Liver (tissue), 9 donors: ENCODE results near the gene KRTAP1-3. TPM values are rescaled to one million over a fixed set of nuclear protein-coding genes. Genes with fewer than 3 reads are reported as not detected.

Source experiments
- DNase-seq: peaks from one replicate; pipeline ENCODE4 v3.0.0-alpha.2; 2017; ENCODE audit warnings: low spot score
- H3K27ac ChIP-seq, 2 donors: one replicate each; pipeline ENCODE4 v1.7.0; 2013; ENCODE audit warnings: inconsistent platforms in 2 of 2, low read length in 2 of 2, control low read depth in 1 of 2, low read depth in 1 of 2, mild to moderate bottlenecking in 1 of 2
- H3K27me3 ChIP-seq, 4 donors: one replicate each; pipeline versions ENCODE4 v1.6.1 to v1.7.0; 2013; ENCODE audit warnings: low read length in 3 of 4, inconsistent platforms in 1 of 4, mild to moderate bottlenecking in 1 of 4, moderate library complexity in 1 of 4; ENCODE audit not compliant: control insufficient read depth in 4 of 4, insufficient read depth in 4 of 4
- H3K36me3 ChIP-seq, 4 donors: one replicate each; pipeline versions ENCODE4 v1.6.1 to v1.7.0; 2013; ENCODE audit warnings: low read length in 3 of 4, mild to moderate bottlenecking in 3 of 4, low read depth in 1 of 4, moderate library complexity in 1 of 4; ENCODE audit not compliant: control insufficient read depth in 4 of 4, insufficient read depth in 3 of 4
- H3K4me1 ChIP-seq, 4 donors: one replicate each; pipeline versions ENCODE4 v1.6.1 to v1.7.0; 2013; ENCODE audit warnings: low read length in 3 of 4, mild to moderate bottlenecking in 3 of 4, moderate library complexity in 1 of 4; ENCODE audit not compliant: control insufficient read depth in 4 of 4, insufficient read depth in 4 of 4
- H3K4me3 ChIP-seq, 3 donors: one replicate each; pipeline versions ENCODE4 v1.6.1 to v1.7.0; 2013; ENCODE audit warnings: low read length in 3 of 3, control low read depth in 1 of 3, low read depth in 1 of 3, mild to moderate bottlenecking in 1 of 3
- H3K9ac ChIP-seq, 2 donors: one replicate each; pipeline ENCODE4 v1.7.0; 2013; ENCODE audit warnings: low read length in 2 of 2, mild to moderate bottlenecking in 2 of 2, moderate library complexity in 2 of 2, control low read depth in 1 of 2, low read depth in 1 of 2
- H3K9me3 ChIP-seq, 4 donors: one replicate each; pipeline versions ENCODE4 v1.6.1 to v1.7.0; 2013; ENCODE audit warnings: low read length in 3 of 4; ENCODE audit not compliant: control insufficient read depth in 4 of 4
- ATF3 ChIP-seq: IDR thresholded peaks from 2 replicates; pipeline ENCODE4 v1.6.1; 2016; ENCODE audit warnings: antibody characterized with exemption
- EGR1 ChIP-seq, 2 donors: IDR thresholded peaks; 2 replicates each; pipeline ENCODE4 v1.6.1; 2016 to 2018; ENCODE audit warnings: antibody characterized with exemption in 2 of 2, low read depth in 2 of 2
- FOXA1 ChIP-seq: IDR thresholded peaks from 2 replicates; pipeline ENCODE4 v1.6.1; 2016; ENCODE audit warnings: antibody characterized with exemption
- FOXA2 ChIP-seq: IDR thresholded peaks from 2 replicates; pipeline ENCODE4 v1.6.1; 2016; ENCODE audit warnings: antibody characterized with exemption
- GABPA ChIP-seq, 2 donors: IDR thresholded peaks in 1 of 2; conservative IDR thresholded peaks in 1 of 2; 2 replicates each; pipeline ENCODE4 v1.6.1; 2016; ENCODE audit warnings: antibody characterized with exemption in 2 of 2, mild to moderate bottlenecking in 1 of 2, moderate library complexity in 1 of 2
- HNF4A ChIP-seq, 2 donors: conservative IDR thresholded peaks; 2 replicates each; pipeline ENCODE4 v1.6.1; 2016; ENCODE audit warnings: antibody characterized with exemption in 2 of 2, mild to moderate bottlenecking in 2 of 2
- HNF4G ChIP-seq: IDR thresholded peaks from 2 replicates; pipeline ENCODE4 v1.6.1; 2016; ENCODE audit warnings: antibody characterized with exemption
- JUND ChIP-seq, 2 donors: IDR thresholded peaks; 2 replicates each; pipeline ENCODE4 v1.6.1; 2016; ENCODE audit warnings: antibody characterized with exemption in 2 of 2
- NR2F2 ChIP-seq: IDR thresholded peaks from 2 replicates; pipeline ENCODE4 v1.6.1; 2016; ENCODE audit warnings: antibody characterized with exemption
- RAD21 ChIP-seq, 2 donors: IDR thresholded peaks; 2 replicates each; pipeline ENCODE4 v1.6.1; 2016; ENCODE audit warnings: antibody characterized with exemption in 2 of 2, mild to moderate bottlenecking in 2 of 2
- REST ChIP-seq: IDR thresholded peaks from 2 replicates; pipeline ENCODE4 v1.6.1; 2016; ENCODE audit warnings: antibody characterized with exemption, mild to moderate bottlenecking
- RXRA ChIP-seq, 2 donors: IDR thresholded peaks; 2 replicates each; pipeline ENCODE4 v1.6.1; 2017 to 2018; ENCODE audit warnings: antibody characterized with exemption in 2 of 2, mild to moderate bottlenecking in 1 of 2
- SP1 ChIP-seq: IDR thresholded peaks from 2 replicates; pipeline ENCODE4 v1.6.1; 2018; ENCODE audit warnings: antibody characterized with exemption, mild to moderate bottlenecking
- TAF1 ChIP-seq: conservative IDR thresholded peaks from 2 replicates; pipeline ENCODE4 v1.6.1; 2016; ENCODE audit warnings: antibody characterized with exemption, mild to moderate bottlenecking
- YY1 ChIP-seq: IDR thresholded peaks from 2 replicates; pipeline ENCODE4 v1.6.1; 2016; ENCODE audit warnings: antibody characterized with exemption, mild to moderate bottlenecking
- ZBTB33 ChIP-seq: IDR thresholded peaks from 2 replicates; pipeline ENCODE4 v1.6.1; 2016; ENCODE audit warnings: antibody characterized with exemption
- WGBS: extraction: QIAGEN DNeasy Blood & Tissue Kit; methylation state at CpG from one replicate; pipeline ENCODE4 v1.1.7; 2013; 5-methylcytosine and 5-hydroxymethylcytosine counted together
- polyA plus RNA-seq, 2 donors: library from polyadenylated mRNA; stranded (reverse) in 1 of 2; unstranded in 1 of 2; fragments of 200-250 nt in 1 of 2; fragments of >200 nt in 1 of 2; fragmentation: Nextera tagmentation in 1 of 2; extraction: Ambion mirVana in 1 of 2; gene quantifications; one replicate each; pipeline versions ENCODE4 v1.2.1 to v1.2.3, GENCODE V29; 2013 to 2015
- total RNA-seq, 2 donors: library from RNA; depleted of rRNA; stranded (reverse); fragments of >200 nt; gene quantifications; one replicate each; pipeline ENCODE4 v1.2.3, GENCODE V29; 2014
- TF ChIP-seq, protein P1 (sequence below): IDR thresholded peaks from 2 replicates; pipeline ENCODE4 v1.6.1; 2016; ENCODE audit warnings: antibody characterized with exemption
- donor health status: healthy.
- donor health status: healthy.
- donor health status: healthy.
- donor health status: healthy.
- donor health status: healthy.

The KRTAP1-3 gene
- total and polyA plus RNA-seq, 4 donors = not detected

GRCh38 chr17:41037853-41038350 lies 3.2 kb upstream of the KRTAP1-3 start:
- Histone ChIP-seq H3K4me3 (no peak overlapping the region), H3K9me3 (no peaks in the 10 kb centered on the region), H3K27ac (no peak overlapping the region), H3K36me3 (no peaks in the 10 kb centered on the region), H3K9ac (no peak overlapping the region), H3K27me3 (no peaks in the 10 kb centered on the region), H3K4me1 (no peaks in the 10 kb centered on the region)
- WGBS = 77% methylated on average over 2 of the region's 2 CpGs
- TF ChIP-seq REST (no peak), HNF4G (no peak), HNF4A (conservative IDR thresholded peaks at IDR 0.05) (no peak), RXRA (IDR thresholded peaks at IDR 0.05) (no peak), FOXA2 (no peak), JUND (IDR thresholded peaks at IDR 0.05) (no peak), ATF3 (no peak), EGR1 (IDR thresholded peaks at IDR 0.05; ENCODE audit: low read depth in 2 of 2) (no peak), YY1 (no peak), NR2F2 (no peak), RAD21 (IDR thresholded peaks at IDR 0.05) (no peak), GABPA (IDR thresholded peaks at IDR 0.05 in 1 of 2, conservative IDR thresholded peaks at IDR 0.05 in 1 of 2) (no peak)
- TF ChIP-seq, protein P1, sequence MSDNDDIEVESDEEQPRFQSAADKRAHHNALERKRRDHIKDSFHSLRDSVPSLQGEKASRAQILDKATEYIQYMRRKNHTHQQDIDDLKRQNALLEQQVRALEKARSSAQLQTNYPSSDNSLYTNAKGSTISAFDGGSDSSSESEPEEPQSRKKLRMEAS = no peak
- no peak for DNase-seq

- Histone ChIP-seq H3K36me3 (no peaks in the 10 kb centered on the region), H3K27me3 (peaks cover 0 to 3% (median 0%) of the 10 kb centered on the region in 4 donors), H3K27ac (no peak within 1 kb of the TSS), H3K4me3 (no peak within 1 kb of the TSS), H3K4me1 (no peaks in the 10 kb centered on the region), H3K9ac (no peak within 1 kb of the TSS), H3K9me3 (no peaks in the 10 kb centered on the region)
- DNase-seq = no peak
- WGBS = 66% methylated on average over 12 of the region's 12 CpGs
- TF ChIP-seq JUND (IDR thresholded peaks at IDR 0.05) = no peak
- no peak for TF ChIP-seq REST
- no peak for TF ChIP-seq FOXA2
- TF ChIP-seq NR2F2 = no peak
- no peak for TF ChIP-seq RXRA (IDR thresholded peaks at IDR 0.05)
- no peak for TF ChIP-seq FOXA1
- TF ChIP-seq SP1 = no peak
- TF ChIP-seq ATF3 = no peak
- TF ChIP-seq TAF1 = no peak
- TF ChIP-seq YY1 = no peak
- TF ChIP-seq HNF4A (conservative IDR thresholded peaks at IDR 0.05) = no peak
- no peak for TF ChIP-seq GABPA (IDR thresholded peaks at IDR 0.05 in 1 of 2, conservative IDR thresholded peaks at IDR 0.05 in 1 of 2)
- no peak for TF ChIP-seq ZBTB33
These were observed 4.9 kb downstream of the KRTAP1-3 start, which contains the start of gene KRTAP1-4 for GRCh38 chr17:41029633-41030245. Gene KRTAP1-4, minus strand, starts transcription at chr17:41030195. Its CDS starts 117 bp downstream, at chr17:41030078.
